Islet of Langerhans (tissue), 1 donor: ENCODE data around the gene FAM47B.
A peak's percentile ranks its signal among the peaks of the same experiment; 100 is the strongest.

Experiments
- FAIRE-seq: peaks from one replicate; lab custom pipeline; 2011; peaks lifted over from hg19 to GRCh38; lab: Jason Lieb, UNC

The FAM47B gene

DNA sequence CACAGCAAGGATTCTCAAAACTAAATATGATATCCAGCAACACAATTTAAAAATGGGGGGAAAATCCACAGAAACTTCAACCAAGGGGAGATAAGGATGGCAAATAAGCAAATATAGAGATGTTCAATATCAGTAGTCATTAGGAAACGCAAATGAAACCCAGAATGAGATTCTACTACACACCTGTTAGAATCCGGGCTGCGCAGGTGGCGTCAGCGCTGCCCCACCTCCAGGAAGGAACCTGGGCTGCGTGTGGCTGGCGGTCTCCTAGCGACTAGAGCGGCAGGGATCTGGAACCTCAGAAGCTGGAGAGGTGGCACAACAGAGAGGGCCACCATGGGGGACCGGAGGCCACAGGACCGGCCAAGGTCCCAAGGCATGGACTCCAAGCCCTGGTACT lies at the start of gene FAM47B:
FAM47B (plus strand) TSS at position 301 of the 400 bp plus-strand sequence; CDS start at position 337, 36 bp downstream.
- no peak for FAIRE-seq

DNA sequence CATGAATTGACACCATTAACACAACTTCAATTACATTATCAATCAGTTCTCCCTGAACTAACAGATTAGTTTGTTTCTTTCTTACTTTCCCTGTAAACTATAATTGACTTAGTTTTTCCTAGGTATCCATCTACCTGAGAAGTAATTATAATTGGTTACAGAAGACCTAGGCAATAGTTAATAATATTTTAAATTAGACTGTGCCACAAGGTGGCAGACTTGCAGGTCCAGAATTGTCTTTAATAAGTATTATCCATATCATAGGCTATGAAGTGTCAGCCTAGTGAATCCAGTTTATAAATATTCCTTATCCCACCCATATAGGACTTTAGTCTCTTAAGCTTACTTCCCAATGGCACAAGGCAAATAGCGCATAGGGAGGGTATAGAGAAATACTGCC lies 48.9 kb upstream of the FAM47B start:
- FAIRE-seq, result peak; percentile 97

DNA sequence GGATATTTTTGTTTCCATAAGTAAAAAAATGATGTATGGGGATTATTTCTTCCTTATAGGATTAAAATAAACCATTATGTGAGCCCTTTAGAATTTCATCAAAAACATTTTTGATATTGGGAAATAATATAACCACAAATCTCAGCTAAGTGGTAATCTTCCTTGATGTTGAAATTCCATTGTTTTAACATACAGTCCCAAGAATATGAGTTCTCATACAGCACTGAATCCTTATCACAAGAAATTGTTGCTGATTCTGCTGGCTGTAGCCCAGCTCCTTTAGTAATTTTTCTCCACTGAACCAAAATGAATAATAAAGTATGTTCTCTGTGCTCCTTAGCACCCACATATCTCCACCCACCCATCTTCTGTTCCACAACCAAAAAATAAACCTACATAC lies 41.9 kb upstream of the FAM47B start:
- FAIRE-seq, result no peak

DNA sequence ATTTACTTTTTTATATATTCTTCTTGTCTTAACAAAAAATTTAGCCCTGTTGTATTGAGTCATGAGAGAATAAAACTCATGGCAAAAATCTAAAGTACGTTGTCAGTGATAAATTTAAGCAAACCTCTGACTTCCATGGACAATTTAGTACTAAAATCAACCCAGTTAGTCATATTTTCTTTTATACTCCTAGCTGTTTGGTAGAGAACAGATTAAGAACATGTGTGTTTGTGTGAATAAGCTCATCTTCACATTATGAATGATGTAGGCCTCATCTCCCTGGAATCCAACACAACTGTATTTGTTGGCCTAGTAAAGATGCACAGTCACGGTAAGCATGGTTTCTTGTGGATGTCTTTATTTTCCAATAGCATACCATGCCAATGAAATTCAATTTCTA lies 40.8 kb upstream of the FAM47B start:
- FAIRE-seq, result no peak

DNA sequence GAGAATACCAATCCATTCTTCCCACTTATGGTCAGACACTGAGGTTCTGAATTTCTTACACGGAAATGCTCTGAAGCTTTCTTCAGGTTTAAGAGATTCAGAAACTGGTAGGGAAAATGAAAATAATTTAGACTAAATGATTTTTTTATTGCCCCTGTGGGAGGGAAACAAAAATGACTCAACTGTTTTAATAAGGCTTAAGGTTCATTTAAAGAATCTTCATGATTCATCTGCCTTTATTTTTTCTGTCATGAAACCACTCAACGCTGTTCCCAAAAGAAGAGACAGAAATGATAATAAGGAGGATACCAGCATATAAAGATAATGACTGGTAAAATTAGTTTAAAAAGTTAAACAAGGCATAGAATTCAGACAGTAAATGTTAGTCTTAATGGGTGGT lies 39.3 kb upstream of the FAM47B start:
- FAIRE-seq, result peak; percentile 49

DNA sequence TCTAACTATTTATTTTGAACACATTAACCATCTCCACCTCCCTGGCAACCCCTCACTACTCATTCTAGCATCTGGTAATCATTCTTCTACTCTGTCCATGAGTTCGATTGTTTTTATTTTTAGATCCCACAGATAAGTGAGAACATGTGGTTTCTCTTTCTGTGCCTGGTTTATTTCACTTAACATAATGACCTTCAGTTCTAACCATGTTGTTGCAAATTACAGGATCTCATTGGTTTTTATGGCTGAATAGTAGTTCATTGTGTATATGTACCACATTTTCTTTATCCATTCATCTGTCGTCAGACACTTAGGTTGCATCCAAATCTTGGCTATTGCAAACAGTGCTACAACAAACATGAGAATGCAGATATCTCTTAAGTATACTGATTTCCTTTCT lies 33.4 kb upstream of the FAM47B start:
- no peak for FAIRE-seq

DNA sequence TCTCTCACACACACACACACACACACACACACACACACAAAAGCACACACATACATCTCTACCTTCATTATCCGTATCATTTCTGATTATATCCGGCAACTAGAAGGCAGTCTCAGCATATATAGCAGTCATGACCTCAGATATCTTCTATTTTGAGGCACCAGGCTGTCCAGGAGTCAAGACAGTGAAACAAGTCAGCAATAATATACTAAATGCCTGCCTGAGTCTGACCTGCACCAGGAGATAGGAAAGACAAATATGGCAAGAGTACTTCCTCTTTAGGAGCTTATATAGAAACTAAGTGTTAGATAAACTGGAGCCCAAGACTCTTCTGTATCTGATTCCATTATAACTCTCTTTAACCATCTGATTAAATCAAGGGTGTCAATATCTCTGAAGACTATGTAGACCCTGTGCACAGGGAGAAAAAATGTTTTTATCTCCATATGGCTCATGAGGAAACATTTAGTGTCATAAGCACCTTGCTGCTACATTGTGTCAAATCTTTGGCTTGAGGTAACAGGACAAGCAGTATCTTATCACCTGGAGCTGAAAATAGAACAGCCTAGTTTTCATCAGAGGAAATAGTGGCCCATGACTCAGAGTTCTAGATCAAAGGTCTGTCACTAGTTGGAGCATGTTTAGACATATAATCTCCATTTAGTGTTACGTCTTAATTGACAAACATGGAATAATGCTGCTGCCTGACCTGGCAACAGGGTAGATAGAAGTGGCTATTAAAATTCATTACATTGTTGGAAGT lies 27.0 kb upstream of the FAM47B start:
- FAIRE-seq, result no peak

DNA sequence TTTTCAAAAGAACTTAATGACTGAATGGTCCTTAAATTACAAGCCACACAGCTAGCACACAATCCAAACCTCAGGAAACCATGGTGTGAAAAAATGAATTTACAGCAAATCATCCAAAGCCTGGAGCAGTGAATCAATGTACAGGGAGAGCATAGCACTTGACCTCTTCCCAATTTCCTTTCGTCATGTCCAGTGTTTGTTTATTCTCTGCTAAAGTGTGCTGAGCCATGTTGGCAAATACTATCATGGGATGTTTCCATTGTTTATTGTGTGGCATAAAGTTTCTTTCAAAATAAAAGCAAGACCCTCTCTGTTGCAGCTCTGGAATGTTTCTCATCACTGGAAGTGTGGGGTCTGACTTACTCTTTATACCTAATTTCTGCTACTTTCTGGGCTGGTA lies 25.4 kb upstream of the FAM47B start:
- FAIRE-seq, result no peak

DNA sequence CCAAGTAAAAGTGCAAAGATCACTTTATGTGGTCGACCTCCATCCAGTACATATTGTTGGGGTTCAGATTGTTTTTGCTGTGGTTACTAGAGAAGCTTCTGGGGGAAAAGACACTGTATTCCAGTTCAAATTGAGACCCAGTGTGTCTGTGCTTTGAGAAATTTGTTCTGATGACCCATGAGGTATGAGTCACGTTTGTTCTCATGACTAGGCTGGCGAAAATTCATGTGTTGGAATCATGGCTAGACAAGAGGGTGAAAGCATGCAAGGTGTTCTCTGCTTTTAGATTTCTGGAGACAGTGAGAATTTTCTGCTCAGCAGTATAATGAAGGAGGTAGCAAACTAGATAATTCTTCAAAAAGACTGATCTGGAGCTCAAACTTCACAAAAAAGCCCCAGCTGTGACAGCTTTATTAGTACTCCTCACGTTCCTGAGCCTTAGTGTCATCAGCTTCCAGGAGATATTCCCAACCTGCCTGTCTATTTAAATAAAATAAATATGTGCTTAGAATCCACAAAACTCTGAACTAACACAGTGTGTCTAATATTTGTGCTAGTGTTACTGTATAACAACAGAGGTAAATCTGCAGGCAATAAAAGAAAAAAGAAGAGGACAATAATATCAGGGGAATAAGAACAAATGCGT lies 24.4 kb upstream of the FAM47B start:
- FAIRE-seq, result no peak

DNA sequence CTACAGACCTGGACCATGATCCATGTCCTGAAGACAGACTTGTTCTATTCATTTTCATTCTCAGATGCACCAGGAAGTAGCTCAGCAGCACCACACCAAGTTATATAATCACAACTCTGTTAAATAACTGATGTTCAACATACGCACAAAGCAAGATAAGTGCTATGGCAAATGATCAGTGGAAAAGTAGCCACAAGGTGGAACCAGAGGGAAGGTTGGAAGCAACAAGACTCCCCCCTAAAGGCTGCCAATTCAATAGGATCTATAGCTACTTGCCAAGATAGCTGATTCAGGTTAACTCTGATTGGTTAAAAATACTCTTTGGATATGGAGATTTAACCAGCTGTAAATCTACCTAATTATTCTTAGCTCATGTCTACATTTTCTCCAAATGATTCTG lies 23.7 kb upstream of the FAM47B start:
- FAIRE-seq, result no peak

DNA sequence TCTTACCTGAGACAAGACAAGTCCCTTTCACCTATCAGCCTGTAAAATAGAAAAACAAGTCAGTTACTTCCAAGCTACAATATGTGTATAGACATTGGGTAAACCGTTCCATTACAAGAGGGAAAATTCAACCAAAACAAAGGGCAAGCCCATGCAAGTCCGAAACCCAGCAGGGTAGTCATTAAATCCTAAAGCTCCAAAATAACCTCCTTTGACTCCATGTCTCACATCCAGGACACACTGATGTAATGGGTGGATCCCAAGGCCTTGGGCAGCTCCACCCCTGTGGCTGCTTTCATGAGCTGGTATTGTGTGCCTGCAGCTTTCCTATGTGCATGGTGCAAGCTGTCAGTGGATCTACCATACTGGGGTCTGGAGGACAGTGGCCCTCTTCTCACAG lies 14.7 kb upstream of the FAM47B start:
- FAIRE-seq, result no peak

DNA sequence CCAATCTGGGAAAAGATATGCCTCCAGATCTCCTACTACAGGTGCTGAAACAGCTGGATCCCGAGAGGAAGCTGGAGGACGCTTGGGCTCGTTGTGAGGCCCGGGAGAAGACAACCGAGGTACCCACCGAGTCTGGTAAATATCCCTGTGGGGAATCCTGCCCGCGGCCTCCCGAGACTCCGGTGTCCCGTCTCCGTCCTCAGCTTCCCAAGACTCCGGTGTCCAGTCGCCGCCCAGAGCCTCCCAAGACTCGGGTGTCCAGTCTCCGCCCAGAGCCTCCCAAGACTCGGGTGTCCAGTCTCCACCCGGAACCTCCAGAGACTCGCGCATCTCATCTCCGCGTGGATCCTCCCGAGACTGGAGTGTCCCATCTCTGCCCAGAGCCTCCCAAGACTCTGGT lies 639 bp downstream of the FAM47B start:
- no peak for FAIRE-seq

DNA sequence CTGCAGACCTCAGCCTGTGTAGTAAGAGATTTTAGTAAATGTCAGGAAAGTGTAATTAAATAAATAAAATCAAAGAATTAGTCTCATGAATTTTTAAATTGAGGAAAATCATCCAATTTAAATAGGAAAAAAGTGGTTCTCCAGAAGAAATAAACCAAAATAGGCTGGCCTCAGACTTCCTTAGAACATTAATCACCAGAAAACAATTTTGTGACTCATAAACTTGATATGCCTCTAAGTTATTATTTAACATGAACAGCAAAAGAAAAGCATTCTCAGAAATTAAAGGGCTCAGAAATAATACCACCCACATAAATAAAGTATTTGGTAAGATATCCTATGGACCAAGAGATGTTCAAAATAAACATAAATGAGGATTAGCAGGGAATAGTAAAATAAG lies 14.3 kb downstream of the FAM47B start:
- FAIRE-seq, result peak; percentile 64

DNA sequence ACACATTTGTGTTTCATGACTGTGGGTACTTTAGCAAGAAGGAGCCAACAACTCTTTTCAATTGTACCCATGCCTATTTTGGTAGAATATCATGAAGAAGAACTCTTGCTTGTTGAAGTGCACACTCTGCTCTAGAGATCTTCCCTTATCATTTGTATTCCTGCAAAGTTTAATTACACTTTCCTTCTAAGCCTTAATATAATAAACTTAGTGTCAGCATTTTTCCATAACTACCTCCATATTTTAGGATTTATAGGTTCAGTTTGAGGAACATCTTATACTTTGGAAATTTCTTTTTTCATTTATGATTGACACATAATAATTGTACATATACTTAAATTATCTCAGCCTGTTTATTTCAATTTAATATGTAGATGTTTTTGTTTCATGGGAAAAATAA lies 19.1 kb downstream of the FAM47B start:
- FAIRE-seq, result no peak

DNA sequence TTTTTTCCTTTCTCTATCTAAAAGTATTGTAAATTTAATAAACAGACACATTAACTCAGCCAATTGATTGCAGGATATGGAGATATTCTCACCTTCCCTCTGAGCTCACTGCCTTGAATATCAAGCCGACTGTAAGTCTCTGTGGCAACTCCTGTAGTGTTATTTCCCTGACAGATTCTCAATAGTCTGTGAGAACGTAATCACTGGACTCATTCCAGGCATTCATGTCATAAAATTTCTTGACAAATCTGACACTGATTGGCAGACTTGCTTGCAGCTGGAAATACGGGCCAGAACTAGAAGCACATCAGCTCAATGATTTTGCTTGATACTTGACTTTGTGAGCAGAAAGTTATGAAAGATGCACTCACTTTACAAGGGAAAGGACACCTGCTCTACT lies 29.6 kb downstream of the FAM47B start:
- no peak for FAIRE-seq

DNA sequence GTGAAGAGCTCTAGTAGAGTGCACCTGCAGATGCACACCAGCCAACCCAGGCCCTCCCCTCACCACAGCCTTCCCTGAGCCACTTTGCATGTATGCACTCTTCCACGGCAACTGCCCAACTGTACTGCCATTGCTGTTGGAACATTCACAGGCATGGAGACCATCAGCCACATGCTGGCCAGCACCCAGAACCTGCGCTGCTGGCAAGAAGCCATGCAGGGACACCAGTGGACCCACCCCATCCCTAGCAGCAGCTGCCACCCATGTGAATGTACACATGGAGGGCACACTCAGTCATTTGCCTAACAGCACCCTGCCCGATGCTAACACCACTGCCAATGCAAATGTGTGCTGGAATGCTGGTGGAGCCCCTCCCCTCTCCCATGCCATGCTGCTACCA lies 35.6 kb downstream of the FAM47B start:
- no peak for FAIRE-seq

DNA sequence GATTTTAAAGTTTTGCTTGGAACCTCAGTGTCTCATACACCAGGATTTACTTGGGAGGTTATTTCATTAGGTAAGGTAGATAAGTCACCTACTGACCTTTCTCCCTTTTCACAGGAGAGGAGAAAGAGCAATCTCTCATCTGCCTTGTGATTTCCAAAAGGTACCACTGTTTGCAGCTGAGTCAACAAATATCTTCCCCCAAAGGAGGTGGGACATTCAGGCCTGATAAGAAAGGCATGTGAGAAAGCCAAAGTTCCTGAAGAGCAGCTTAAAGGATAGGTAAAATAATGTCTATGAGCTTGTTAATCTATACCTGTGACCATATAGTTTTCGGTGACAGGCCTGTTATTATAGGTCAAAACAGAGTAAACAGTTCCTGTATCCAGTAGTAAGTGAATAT lies 45.0 kb downstream of the FAM47B start:
- no peak for FAIRE-seq
